ENCODE data around the gene ADAMTSL1.
A peak's percentile ranks its signal among the peaks of the same experiment; 100 is the strongest.

ADAMTSL1 gene

DNA sequence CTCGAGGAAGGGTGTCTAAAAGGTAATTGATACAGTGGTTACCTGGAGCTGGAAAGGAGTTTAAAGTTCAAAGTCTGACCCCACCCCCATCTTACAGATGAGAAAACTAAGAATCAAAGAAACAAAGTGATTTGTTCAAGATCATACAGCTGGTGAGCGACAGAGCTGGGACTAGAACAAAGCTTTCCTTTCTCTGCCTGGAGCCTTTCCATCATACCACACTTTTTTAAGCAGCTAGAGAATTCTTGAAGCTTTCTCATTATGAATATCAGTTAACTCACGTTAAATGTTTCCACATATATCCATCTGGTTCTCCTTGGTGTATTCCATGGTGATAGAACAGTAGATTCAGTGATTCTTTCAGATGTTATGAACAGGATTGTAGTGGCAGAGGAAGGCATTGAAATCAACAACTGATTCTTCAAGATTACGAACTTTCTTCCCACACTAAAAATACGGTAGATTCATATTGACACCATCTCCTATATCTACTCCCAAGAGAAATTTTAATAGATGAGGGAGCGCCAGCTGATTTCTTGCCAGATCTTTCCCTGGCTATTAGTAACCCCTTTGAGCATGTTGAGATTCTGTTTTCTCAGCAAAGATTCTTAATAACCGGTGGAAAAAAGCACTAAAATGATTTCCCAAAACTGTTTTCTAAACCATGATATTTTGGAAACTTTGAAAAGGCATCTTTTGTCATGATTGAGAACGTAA lies 233.7 kb downstream of the ADAMTSL1 start:
- no peak for DNase-seq

DNA sequence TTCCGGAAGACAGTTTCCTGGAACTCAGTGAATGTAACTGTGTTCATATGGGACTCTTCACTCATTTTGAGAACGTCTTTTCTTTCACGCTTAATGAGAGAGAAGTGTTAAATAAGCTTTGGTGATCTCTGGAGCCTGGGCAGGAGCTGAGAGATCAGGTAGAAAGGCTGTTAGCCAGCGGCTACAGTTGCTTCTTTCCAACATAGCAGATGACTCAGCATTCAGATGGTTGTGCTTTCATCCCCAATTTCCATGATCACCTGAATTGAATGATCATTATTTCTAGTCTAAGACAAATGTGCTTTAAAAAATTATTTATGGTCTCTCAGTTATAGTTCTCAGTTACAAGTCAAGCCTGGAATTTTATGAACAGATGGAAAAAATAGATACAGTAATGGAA lies 234.5 kb downstream of the ADAMTSL1 start:
- DNase-seq: no peak

DNA sequence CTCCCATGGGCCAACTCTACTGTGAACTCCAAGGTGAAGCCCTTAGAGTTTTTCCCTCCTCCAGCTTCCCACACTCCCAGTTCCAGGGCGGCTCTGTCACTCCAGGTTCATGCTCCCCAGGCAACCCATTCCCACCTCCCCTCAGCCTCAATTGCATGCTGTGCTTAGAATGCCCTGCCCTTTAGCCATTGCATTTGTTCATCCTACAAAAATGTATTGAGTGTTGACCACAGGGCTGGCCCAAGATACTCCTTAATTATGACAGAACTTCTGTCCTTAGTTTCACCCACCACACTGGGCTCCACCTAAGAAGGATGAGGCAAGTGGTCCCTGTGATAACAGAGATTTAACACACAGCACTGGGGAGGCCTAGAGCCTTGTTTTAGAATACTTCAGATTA lies 236.1 kb downstream of the ADAMTSL1 start:
- DNase-seq: no peak

- DNase-seq: no peak
Measured at GRCh38 chr9:18717759-18718158, 243.8 kb downstream of the ADAMTSL1 start.

DNA sequence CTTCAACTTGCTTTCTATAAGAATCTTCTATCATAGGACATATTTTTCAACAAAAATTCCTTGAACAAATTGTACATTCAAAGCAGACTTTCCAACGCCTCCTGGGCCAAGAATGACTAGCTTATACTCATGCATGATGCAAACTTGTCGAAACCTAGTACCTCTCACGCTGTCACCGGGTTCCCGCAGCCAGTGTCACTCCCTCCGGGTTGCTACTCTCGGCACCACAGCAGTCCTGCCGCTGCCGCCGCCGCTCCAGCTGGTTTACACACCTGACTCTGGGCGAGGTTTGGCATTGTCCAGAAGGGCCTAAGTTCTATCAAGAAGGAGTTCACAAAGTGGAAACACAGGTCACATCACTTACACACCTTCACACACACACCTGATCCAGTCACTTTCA lies 244.4 kb downstream of the ADAMTSL1 start:
- no peak for DNase-seq

DNA sequence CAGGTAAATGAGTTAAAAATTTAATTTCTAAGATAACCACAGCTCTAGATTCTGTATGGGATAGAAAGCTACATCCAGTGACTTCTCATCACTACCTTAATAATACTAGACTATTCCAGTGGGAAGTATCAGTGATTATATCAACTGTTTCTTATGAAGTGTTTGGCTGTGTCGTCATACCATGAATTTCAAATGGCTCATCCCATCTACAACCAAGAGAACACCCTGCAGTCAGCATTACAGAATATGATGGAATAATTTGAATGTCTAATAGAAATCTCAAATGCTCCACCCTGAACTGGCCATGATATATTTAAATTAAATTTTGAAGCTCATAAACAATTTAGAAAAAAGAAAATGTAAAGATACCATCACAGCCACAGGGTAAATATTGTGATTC lies 245.0 kb downstream of the ADAMTSL1 start:
- DNase-seq: no peak

GRCh38 chr9:18720691-18721090 lies 246.7 kb downstream of the ADAMTSL1 start:
- no peak for DNase-seq

DNA sequence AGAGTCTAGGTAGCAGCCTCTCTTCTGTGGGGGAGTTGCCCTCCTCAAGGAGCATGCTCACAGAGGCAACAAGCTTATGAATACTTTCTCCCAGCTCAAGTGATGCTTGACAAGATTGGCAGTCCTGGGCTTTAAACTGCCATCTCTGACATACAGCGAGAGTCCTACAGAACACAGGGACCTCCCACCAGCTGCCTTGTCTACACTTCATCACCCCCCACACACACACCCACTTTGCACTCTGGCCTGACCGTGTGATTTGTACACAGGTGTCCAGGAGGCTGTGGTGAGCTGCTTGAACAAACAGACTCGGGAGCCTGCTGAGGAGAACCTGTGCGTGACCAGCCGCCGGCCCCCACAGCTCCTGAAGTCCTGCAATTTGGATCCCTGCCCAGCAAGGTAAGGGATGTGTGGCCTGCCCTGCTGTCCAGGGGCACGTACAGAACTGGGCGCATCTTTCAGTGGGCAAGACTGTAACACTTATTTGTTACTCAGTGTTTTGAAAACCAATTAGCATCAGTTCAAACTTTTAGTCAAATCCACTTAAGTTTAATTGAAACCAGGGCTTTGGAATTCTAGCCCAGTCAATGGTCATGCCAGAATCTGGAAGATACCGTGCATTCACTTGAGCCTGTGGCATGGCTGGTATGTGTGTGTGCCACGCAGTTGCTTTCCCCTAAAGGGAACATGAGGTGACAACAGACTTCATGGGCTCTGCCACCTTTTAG lies 247.5 kb downstream of the ADAMTSL1 start:
- peak; percentile 36 for DNase-seq

DNA sequence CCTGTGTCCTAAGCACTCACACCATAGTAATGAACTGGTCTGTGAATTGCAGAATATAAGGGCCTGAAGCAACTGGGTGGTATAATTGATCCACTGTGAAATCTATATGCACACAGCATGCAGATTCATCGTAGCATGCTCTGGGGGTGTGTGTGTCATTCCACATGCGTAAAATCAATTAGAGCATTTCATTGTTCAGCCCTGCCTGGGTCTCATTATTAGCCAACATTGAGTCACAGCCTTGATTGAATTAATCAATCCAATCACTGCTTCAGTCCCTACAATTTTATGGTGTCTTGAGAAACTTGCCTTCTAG lies 248.0 kb downstream of the ADAMTSL1 start:
- DNase-seq: no peak

- DNase-seq: no peak
Measured at GRCh38 chr9:18722882-18723281, 248.9 kb downstream of the ADAMTSL1 start.

DNA sequence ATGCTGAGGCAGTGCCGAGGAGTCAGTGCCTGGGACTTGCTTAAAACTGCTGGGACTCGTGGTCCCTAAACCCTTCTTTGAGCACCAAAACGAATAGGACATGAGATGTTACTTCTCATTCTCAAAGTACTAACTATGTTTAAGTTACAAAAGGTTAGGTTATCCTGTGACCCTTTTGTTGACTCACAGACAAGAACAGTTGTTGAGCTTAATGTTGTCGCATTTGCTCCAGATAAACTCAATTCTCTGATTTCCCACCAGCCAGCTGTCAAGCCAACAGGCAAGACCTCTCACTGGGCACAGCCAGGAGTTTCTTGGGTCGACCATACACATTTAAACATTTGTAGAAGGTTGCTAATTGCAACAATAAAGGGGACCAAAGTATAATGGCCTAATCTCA lies 249.4 kb downstream of the ADAMTSL1 start:
- no peak for DNase-seq

- no peak for DNase-seq
Measured at GRCh38 chr9:18726546-18726945, 252.6 kb downstream of the ADAMTSL1 start.

DNA sequence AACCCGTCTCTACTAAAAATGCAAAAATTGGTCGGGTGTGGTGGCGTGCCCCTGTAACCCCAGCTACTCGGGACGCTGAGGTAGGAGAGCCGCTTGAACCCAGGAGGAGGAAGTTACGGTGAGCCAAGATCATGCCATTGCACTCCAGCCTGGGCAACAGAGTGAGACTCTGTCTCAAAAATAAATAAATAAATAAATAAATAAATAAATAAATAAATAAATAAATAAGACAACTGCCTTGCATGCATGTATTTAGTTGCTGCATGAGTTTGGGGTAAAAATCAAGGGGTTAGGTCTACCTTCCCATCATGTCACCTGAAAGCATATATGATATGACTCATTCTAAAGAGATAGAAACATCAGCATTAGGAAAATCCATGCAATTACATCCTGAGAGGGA lies 254.0 kb downstream of the ADAMTSL1 start:
- DNase-seq: no peak

DNA sequence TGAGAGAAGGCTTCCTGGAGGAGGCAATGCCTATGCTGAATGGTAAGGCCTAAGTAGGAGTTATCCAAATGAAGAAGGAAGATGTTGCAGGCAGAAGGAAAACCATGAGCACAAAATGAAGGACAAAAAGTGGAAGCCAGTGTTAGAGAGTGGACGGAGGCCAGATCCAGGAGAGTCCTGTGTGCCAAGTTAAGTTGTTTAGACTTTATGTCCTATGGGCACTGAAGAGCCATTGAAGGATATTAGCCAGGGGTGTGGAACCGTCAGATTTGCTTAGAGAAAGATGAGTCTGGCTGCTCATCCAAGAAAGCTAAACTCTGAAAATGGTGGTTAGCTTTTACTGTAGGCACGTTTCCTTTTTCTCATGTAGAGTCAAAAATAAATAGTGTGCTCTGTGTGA lies 254.7 kb downstream of the ADAMTSL1 start:
- no peak for DNase-seq

DNA sequence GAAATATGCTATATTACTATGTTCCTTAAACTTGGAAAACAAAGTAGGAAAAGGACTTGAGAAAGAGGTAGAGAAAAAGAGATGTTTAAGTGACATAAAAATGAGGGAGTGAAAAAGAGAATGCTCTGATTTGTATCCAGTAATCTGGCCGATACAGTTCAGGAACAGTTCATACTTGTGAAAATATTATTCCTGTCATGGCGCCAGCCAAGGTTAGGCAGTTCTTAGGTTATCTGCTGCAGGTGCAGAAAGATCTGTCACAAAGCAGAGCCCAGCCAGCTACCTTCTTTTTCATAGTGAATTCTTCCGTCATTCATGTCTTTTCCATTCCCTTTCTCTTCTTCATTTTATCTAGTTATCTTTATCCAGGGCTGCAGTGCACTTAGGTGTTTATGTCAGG lies 256.3 kb downstream of the ADAMTSL1 start:
- DNase-seq: no peak

DNA sequence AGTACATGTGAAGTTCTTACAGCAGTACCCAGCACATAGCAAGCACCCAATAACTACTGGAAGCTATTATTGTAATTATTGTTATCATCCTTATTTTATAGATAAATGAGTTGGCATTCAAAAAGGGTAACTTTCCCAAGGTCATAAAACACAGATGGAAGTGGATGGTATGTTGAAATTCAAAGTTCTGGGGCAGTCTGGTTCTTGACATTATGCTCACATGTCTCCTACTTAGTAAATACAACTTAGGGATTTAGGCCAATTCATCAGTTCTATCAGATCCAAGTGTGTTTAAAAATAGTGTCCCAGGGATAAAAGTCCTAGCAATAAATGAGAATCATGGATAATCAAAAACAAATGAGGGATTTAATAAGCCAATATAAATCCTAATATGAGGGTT lies 265.2 kb downstream of the ADAMTSL1 start:
- no peak for DNase-seq

DNA sequence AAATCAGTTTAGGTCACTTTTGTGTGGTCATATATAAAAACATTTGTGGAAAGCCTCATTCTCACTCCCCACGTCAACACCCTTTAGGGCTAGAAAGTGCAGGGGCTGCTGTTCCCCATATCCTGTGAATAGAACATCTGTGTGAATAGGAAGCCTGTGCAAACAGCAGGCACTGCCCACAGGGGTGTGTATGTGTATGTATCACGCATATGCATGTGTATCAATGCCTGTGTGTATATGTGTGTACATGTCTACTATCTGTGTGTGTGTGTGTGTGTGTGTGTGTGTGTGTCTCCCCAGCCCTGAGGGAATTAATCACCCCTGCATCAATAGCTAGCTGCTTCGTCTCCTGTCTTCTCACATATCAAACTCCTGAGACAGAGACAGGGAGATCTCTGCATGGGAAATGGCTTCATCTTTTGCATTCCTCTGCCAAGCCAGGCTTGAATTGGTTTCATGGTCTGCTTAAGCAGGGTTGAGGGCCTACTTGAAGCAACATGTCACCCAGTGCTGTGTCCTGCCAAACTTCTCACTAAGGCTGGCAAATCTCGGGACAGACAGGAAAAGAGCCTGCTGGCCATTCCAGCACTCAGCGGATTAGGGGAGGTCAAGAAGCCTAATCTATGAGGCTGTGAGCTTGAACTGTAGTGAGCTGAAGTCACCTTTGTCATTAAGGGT lies 265.8 kb downstream of the ADAMTSL1 start:
- DNase-seq: no peak

- no peak for DNase-seq
Measured at GRCh38 chr9:18741359-18741758, 267.4 kb downstream of the ADAMTSL1 start.

DNA sequence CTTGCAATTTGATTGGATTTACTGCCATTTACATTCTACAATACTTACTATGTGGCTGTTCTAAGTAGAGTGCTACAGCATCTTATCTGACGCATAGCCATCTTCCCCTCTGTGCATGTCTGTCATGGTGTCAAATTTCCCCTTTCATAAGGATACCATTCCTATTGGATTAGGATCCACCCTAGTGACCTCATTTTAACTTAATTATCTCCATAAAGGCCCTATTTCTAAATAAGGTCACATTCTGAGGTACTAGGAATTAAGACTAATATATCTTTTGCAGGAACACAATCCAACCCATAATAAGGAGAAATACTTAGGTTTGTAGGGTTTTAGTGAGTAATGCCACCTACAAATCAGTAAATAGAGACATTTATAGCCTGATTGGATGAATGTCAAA lies 268.0 kb downstream of the ADAMTSL1 start:
- no peak for DNase-seq

DNA sequence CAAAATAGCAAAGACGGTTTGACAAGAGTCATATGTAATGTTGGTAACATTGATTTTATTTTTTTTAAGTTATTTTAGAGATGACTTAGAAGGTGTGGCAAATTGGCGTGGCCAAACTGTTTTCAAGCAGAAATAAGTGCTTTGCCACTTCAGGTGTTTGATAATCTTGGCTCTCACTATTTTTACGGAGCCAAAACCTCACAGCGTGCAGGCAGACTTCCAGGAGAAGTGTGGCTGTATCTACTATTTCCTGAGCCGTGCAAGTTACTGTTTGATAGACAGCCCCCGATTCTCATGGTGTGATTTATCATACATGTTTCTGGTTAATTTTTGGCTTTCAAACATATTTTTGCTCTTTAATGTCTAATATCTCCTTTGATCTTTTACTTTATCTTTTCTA lies 269.5 kb downstream of the ADAMTSL1 start:
- DNase-seq: no peak

DNA sequence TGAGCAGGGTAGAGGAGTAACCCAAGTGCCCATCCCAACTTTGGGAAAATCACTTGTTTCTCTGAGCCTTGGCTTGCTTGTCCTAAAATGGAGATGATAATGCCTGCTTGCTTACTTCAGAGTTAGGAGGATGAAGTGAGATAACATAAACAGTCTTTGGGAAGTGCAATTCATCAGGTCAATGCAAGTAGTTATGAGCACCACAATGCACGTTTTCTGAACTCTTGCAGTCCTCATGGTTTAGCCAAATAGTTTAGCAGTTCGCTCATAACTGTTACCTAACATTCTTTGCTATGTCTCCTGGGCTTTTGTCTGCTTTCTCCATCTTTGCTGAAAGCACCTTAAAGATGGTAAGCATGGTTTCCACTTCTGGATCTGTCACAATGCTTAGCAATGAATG lies 270.0 kb downstream of the ADAMTSL1 start:
- DNase-seq: no peak

DNA sequence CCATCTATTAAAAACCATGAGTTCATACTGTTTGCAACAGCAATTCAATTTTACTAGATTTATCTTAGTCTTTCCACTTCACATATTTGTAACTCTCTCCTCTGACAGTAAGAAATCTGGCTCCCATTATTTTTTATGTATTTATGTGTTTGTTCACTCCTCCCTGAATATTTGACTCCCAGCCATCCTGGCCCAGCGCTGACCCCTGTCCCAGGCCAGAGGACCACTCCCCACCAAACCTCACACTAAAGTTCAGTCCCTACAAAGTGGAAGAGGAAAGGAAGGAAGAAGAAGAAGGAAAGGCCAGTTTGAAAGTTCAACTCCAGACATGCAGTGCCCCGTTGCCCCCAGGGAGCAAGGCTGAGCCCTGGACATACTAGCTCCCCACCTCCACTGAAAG lies 271.8 kb downstream of the ADAMTSL1 start:
- DNase-seq: no peak

DNA sequence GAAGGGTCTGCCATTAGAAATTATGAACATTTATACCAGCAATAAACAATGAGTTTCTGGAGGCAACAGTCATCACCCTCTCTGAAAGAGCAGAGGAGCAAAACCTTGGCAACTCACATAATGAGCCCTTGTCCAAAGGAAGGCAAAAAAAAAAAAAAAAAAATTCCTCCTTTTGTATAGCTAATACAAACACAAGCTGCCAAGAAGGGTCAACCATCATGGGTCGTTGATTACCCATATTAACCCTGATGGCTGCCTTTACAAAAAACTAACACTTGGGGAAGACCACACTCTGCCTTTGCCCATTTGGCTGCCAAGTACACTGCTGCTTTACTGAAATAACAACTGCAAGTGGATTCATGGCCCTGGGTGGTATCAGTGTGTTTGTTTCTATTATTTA lies 272.7 kb downstream of the ADAMTSL1 start:
- peak; percentile 17 for DNase-seq

GRCh38 chr9:18747595-18747994 lies 273.6 kb downstream of the ADAMTSL1 start:
- DNase-seq: no peak

Measured in NCI-H748 treated with DMSO at 0.1 percent for 48 hours (cell line).